HG02943 (cell line): ENCODE measurements around the gene DNER.
"Not testable (repeated sequence)": the region's sequence is repeated elsewhere in the genome, so short reads cannot be mapped to it uniquely, and the experiment has no call there.

ENCODE experiments used
- ATAC-seq: cut with Tn5 transposase; IDR thresholded peaks from one replicate; pipeline ENCODE4 v1.9.1; 2021; ENCODE audit warnings: mild to moderate bottlenecking, low read depth, moderate library complexity; ENCODE audit not compliant: unreplicated experiment

Gene DNER

GRCh38 chr2:229719926-229720647 lies 5.7 kb upstream of the DNER start:
- ATAC-seq, result no peak

GRCh38 chr2:229718057-229718456 lies 3.7 kb upstream of the DNER start:
- no peak for ATAC-seq

DNA sequence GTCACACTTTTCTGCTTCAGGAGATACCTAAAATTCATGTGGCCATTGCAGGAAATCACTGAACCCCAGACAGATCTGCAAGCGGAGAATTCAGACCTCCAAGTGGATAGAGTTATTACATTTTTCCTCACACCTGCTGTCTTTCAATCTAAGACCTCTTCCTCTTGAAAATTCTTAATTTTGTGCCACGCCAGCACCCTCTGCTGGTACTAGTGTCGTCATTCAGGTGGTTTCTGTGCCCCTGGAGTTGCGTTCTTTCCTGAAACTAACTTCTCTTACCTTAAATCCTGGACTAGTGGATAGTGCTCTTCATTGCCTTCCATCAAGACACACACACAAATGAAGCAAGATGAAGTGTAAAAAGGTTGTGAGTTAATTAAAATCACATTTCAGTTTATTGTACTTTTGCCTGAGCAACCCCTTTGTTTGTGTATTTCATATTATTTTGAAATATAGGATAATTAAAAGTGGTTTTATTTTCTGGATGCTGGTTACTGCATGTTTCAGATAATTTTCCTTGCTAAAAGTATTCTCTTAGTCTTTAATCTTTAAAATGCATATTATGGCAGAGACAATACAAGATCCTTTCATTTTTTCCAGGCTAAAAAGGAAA lies 1.6 kb upstream of the DNER start:
- no peak for ATAC-seq

DNA sequence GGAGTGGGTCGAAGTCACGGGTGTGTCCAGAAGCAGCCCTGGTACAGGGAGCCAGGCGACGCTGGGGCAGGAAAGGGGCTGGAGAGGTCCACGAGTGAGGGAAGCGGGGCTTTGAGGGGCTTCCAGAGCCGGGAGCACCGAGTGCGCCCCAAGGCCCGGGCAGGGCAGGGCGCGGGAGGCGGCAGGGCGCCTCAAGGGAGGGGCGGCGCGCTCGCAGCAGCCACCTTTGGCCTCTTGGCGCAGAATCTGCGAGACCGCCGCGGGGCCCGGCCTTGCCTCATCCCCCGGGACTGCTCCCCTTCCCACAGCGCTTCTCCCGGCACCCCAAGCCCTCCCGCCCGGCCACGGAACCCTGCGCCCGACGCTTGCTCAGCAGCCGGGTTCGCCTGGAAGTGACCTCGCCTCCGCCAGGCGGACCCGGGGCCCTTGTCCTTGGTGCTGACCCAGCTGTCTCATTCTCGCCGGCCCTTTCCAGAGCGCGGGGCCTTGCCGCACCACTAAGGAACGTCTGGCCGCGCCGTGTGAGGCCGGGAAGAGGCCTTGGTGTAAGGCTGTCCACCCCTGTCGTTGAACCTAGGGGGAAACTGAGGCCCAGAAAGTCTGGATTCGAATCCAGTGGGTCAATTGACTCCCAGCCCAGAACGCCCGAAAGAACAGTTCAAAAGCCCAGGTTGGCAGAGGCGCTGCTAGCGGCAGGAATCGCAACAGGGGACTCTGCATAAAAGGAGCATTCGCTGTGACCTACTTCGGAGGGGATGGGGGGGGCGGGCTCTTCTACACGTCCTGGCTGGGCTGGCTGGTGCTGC lies 584 bp upstream of the DNER start:
- ATAC-seq, result peak; percentile 41

- peak; percentile 22 for ATAC-seq
Measured at GRCh38 chr2:229713371-229714079, 830 bp downstream of the DNER start.

- ATAC-seq, result no peak
Measured at GRCh38 chr2:229712136-229712535, 2.2 kb downstream of the DNER start.

GRCh38 chr2:229708335-229708734 lies 6.0 kb downstream of the DNER start:
- ATAC-seq, result no peak

- no peak for ATAC-seq
Measured at GRCh38 chr2:229703909-229704630, 10.3 kb downstream of the DNER start.

GRCh38 chr2:229701716-229702115 lies 12.6 kb downstream of the DNER start:
- no peak for ATAC-seq

GRCh38 chr2:229701062-229701461 lies 13.3 kb downstream of the DNER start:
- ATAC-seq, result no peak

DNA sequence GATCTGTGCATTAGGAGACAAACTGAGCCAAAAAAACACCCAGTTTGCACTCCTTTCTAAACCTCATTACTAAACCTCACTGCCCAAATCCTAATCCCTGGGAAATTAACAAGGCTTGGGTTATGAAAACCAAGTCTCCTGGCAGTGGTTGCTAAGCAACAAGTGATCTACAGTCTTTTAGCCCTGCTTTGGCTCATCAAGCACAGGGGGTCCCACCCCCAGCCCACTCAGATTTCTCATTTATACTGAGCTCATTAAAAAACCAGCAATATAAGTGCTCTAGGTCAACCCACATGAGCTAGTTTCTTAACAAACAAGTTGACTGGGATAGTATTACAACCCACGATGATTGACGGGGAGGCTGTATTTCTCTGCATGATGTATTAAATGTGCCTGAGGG lies 18.4 kb downstream of the DNER start:
- ATAC-seq, result no peak

DNA sequence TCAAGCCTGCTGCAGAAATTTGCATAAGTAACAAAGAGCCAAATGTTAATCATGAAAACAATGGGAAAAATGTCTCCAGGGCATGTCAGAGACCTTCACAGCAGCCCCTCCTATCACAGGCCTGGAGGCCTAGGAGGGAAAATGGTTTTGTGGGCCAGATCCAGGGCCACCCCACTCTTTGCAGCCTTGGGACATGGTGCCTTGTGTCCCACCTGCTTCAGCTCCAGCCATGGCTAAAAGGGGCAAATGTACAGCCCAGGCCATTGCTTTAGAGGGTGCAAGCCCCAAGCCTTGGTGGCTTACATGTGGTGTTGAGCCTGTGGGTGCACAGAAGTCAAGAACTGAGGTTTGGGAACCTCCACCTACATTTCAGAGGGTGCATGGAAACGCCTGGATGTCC lies 20.5 kb downstream of the DNER start:
- not testable (repeated sequence) for ATAC-seq

- no peak for ATAC-seq
Measured at GRCh38 chr2:229691631-229692030, 22.7 kb downstream of the DNER start.

DNA sequence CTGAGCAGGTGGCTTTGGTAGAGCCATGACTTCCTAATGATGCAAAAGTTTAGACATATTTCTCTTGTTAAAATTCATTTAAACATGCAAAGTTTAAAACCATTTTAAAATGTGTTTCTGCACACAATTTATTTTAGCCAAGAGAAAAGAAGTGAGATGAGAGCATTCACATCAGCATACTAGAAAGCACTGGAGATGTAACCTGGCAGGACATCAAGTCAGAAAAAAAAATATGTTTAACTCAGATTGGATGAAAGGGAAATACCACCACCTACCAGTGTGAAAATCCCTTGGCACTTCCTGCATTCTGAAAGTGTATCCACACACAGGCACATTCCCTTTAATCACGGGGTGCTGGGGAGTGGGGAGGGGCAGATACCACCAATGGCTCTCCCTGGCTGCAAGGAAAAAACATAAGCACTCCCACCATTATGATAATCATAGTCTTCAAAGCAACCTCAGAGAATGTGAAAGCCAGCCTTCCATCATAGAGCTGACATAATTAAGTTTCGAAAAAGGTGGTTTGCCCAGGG lies 25.0 kb downstream of the DNER start:
- ATAC-seq, result no peak

- ATAC-seq, result no peak
Measured at GRCh38 chr2:229688141-229688540, 26.2 kb downstream of the DNER start.

- no peak for ATAC-seq
Measured at GRCh38 chr2:229686122-229686919, 28.0 kb downstream of the DNER start.

DNA sequence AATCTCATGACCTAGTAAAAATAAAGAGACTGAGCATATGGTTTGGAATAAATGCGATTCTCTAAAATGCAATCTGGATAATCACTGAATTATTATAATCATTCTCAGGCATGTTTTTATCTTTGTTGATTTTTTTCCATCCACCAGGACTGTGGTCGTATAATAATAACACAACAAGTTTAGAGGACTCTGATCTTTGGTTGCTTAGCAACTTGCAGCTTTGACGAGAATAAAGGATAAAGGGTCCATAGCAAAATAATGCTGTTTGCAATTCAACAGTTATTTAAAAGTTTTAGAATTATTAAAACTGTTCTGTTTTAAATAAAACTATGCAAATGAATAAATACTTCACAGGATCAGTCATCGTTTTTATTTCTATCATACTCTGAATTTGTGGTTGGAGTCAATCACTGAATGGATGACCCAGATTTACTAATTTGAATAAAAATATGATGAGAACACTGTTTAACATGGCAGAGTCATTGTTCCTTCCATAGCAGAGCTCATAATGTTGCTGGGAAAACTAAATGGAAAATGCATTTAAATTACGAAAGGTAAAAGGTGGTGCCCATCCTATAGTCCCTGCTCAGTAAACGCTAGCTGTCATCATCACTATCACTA lies 29.3 kb downstream of the DNER start:
- no peak for ATAC-seq

- no peak for ATAC-seq
Measured at GRCh38 chr2:229679393-229680125, 34.8 kb downstream of the DNER start.
